Activated T-helper 1 cell treated with anti-CD3 and anti-CD28 coated beads, Interleukin-2, amount 50 U/mL, for 16 hours (primary cell): ENCODE data around the gene ARHGAP8.
A peak's percentile ranks its signal among the peaks of the same experiment; 100 is the strongest.

Experiments used
- DNase-seq, 2 donors: peaks; one replicate each; pipeline ENCODE4 v3.0.0-alpha.2; 2020; ENCODE audit warnings: low read depth in 1 of 2, low spot score in 1 of 2

The ARHGAP8 gene

GRCh38 chr22:44724859-44725258 is 27.5 kb upstream of the ARHGAP8 start:
- no peak for DNase-seq

GRCh38 chr22:44726439-44726838 is 25.9 kb upstream of the ARHGAP8 start:
- no peak for DNase-seq

GRCh38 chr22:44727148-44727547 is 25.2 kb upstream of the ARHGAP8 start:
- DNase-seq: no peak

- no peak for DNase-seq
Observed at GRCh38 chr22:44727709-44728108, 24.7 kb upstream of the ARHGAP8 start.

GRCh38 chr22:44728761-44729324 is 23.5 kb upstream of the ARHGAP8 start:
- no peak for DNase-seq

GRCh38 chr22:44729391-44730021 is 22.9 kb upstream of the ARHGAP8 start:
- no peak for DNase-seq

- DNase-seq: no peak
Observed at GRCh38 chr22:44730022-44730393, 22.4 kb upstream of the ARHGAP8 start.

GRCh38 chr22:44730490-44731356 is 21.7 kb upstream of the ARHGAP8 start:
- DNase-seq: no peak

- no peak for DNase-seq
Observed at GRCh38 chr22:44731357-44731970, 20.9 kb upstream of the ARHGAP8 start.

GRCh38 chr22:44732017-44732561 is 20.3 kb upstream of the ARHGAP8 start:
- DNase-seq: no peak

GRCh38 chr22:44732661-44733060 is 19.7 kb upstream of the ARHGAP8 start:
- no peak for DNase-seq

- no peak for DNase-seq
Observed at GRCh38 chr22:44733426-44734106, 18.8 kb upstream of the ARHGAP8 start.

- no peak for DNase-seq
Observed at GRCh38 chr22:44734278-44734677, 18.1 kb upstream of the ARHGAP8 start.

- DNase-seq: no peak
Observed at GRCh38 chr22:44734801-44735517, 17.4 kb upstream of the ARHGAP8 start.

- DNase-seq: peak; percentile 75 to 84
Observed at GRCh38 chr22:44735518-44736428, 16.6 kb upstream of the ARHGAP8 start.

GRCh38 chr22:44736581-44737405 is 15.6 kb upstream of the ARHGAP8 start:
- DNase-seq: no peak

GRCh38 chr22:44737406-44738346 is 14.7 kb upstream of the ARHGAP8 start:
- no peak for DNase-seq
